GM10847 (cell line): Measurements from ENCODE around the gene MRPL55.

Experiments used
- POLR2A ChIP-seq: IDR thresholded peaks from 2 replicates; pipeline ENCODE4 v1.6.1; 2011; ENCODE audit not compliant: insufficient read length; ENCODE audit errors: extremely low read depth

The MRPL55 gene

GRCh38 chr1:228150461-228151179, 41.5 kb upstream of the MRPL55 start:
- TF ChIP-seq POLR2A: no peak

GRCh38 chr1:228150120-228150460, 41.0 kb upstream of the MRPL55 start:
- no peak for TF ChIP-seq POLR2A

GRCh38 chr1:228149406-228150119, 40.5 kb upstream of the MRPL55 start, which contains the start of gene GJC2:
GJC2 (plus strand) TSS chr1:228149930; CDS start chr1:228157759, 7,829 bp downstream.
- TF ChIP-seq POLR2A: no peak

GRCh38 chr1:228148935-228149405, 39.9 kb upstream of the MRPL55 start:
- no peak for TF ChIP-seq POLR2A

GRCh38 chr1:228148196-228148861, 39.2 kb upstream of the MRPL55 start:
- TF ChIP-seq POLR2A: no peak

- no peak for TF ChIP-seq POLR2A
Observed at GRCh38 chr1:228147768-228148167, 38.7 kb upstream of the MRPL55 start.

- TF ChIP-seq POLR2A: no peak
Observed at GRCh38 chr1:228147151-228147693, 38.1 kb upstream of the MRPL55 start.

GRCh38 chr1:228146417-228147150, 37.5 kb upstream of the MRPL55 start:
- TF ChIP-seq POLR2A: no peak

- no peak for TF ChIP-seq POLR2A
Observed at GRCh38 chr1:228145463-228146416, 36.6 kb upstream of the MRPL55 start.

- TF ChIP-seq POLR2A: no peak
Observed at GRCh38 chr1:228144993-228145343, 35.9 kb upstream of the MRPL55 start.

- TF ChIP-seq POLR2A: no peak
Observed at GRCh38 chr1:228144193-228144992, 35.3 kb upstream of the MRPL55 start.

- TF ChIP-seq POLR2A: no peak
Observed at GRCh38 chr1:228143480-228144192, 34.5 kb upstream of the MRPL55 start.
